GM21717 (cell line): Measurements from ENCODE around the gene COX6B2.
"Not testable (repeated sequence)": the region's sequence is repeated elsewhere in the genome, so short reads cannot be mapped to it uniquely, and the experiment has no call there.

Experiments
- ATAC-seq: cut with Tn5 transposase; IDR thresholded peaks from one replicate; pipeline ENCODE4 v1.9.1; 2021; ENCODE audit warnings: mild to moderate bottlenecking, moderate library complexity; ENCODE audit not compliant: unreplicated experiment

Gene COX6B2

GRCh38 chr19:55345101-55345817, 9.3 kb downstream of the COX6B2 start:
- no peak for ATAC-seq

GRCh38 chr19:55344444-55344843, 10.1 kb downstream of the COX6B2 start:
- no peak for ATAC-seq

- ATAC-seq = no peak
Observed at GRCh38 chr19:55341595-55342531, 12.7 kb downstream of the COX6B2 start.

GRCh38 chr19:55341171-55341588, 13.3 kb downstream of the COX6B2 start:
- no peak for ATAC-seq

GRCh38 chr19:55340784-55341147, 13.8 kb downstream of the COX6B2 start:
- ATAC-seq = no peak

GRCh38 chr19:55339889-55340783, 14.4 kb downstream of the COX6B2 start:
- no peak for ATAC-seq

GRCh38 chr19:55339105-55339888, 15.2 kb downstream of the COX6B2 start, which contains the start of gene KMT5C:
Gene KMT5C, plus strand, starts transcription at chr19:55339876. Its CDS starts 2,061 bp downstream, at chr19:55341937.
- ATAC-seq = peak; percentile 72

GRCh38 chr19:55336101-55336500, 18.4 kb downstream of the COX6B2 start:
- no peak for ATAC-seq

- ATAC-seq = no peak
Observed at GRCh38 chr19:55333870-55334269, 20.6 kb downstream of the COX6B2 start.

GRCh38 chr19:55329791-55330190, 24.7 kb downstream of the COX6B2 start:
- ATAC-seq = not testable (repeated sequence)

GRCh38 chr19:55328774-55329318, 25.7 kb downstream of the COX6B2 start:
- ATAC-seq = not testable (repeated sequence)

- no peak for ATAC-seq
Observed at GRCh38 chr19:55325172-55325571, 29.3 kb downstream of the COX6B2 start, which contains the start of gene TMEM150B. Gene TMEM150B, minus strand, starts transcription at chr19:55325341. Its CDS starts 4,305 bp downstream, at chr19:55321036.

- no peak for ATAC-seq
Observed at GRCh38 chr19:55324662-55325061, 29.9 kb downstream of the COX6B2 start.

- no peak for ATAC-seq
Observed at GRCh38 chr19:55322204-55322885, 32.2 kb downstream of the COX6B2 start.

GRCh38 chr19:55321466-55322137, 32.9 kb downstream of the COX6B2 start:
- no peak for ATAC-seq

GRCh38 chr19:55320844-55321419, 33.6 kb downstream of the COX6B2 start:
- ATAC-seq = no peak

- ATAC-seq = no peak
Observed at GRCh38 chr19:55319785-55320184, 34.7 kb downstream of the COX6B2 start.

GRCh38 chr19:55316646-55317045, 37.9 kb downstream of the COX6B2 start:
- no peak for ATAC-seq
